DOHH2 (cell line): ENCODE results near the gene PRDM16.

Source experiments
- H3F3A ChIP-seq: fragments of 200-600 bp; sonication (generic), shearing (Covaris generic); 2 replicates; pipeline ENCODE4 v1.6.0; 2016; ENCODE audit warnings: antibody characterized with exemption, mild to moderate bottlenecking; ENCODE audit not compliant: control insufficient read depth, insufficient read depth
- H3K27ac ChIP-seq: fragments of 200-600 bp; sonication (generic); 2 replicates; pipeline ENCODE4 v1.5.1; 2014; ENCODE audit warnings: low read depth, mild to moderate bottlenecking, low read length, moderate library complexity
- H3K27me3 ChIP-seq: fragments of 200-600 bp; sonication (generic); 2 replicates; pipeline ENCODE4 v1.6.1; 2014; ENCODE audit warnings: mild to moderate bottlenecking, low read length, mixed read lengths; ENCODE audit not compliant: control insufficient read depth
- H3K36me3 ChIP-seq: fragments of 200-600 bp; sonication (generic); 2 replicates; pipeline ENCODE4 v1.6.1; 2014; ENCODE audit warnings: mild to moderate bottlenecking, low read length, moderate library complexity, mixed read lengths; ENCODE audit not compliant: control insufficient read depth
- H3K4me1 ChIP-seq: fragments of 200-600 bp; sonication (generic); 2 replicates; pipeline ENCODE4 v1.6.1; 2014; ENCODE audit warnings: mild to moderate bottlenecking, low read length, mixed read lengths; ENCODE audit not compliant: control insufficient read depth
- H3K4me2 ChIP-seq: fragments of 200-600 bp; sonication (generic); 2 replicates; pipeline ENCODE4 v1.6.0; 2014; ENCODE audit warnings: mild to moderate bottlenecking, low read length, moderate library complexity
- H3K4me3 ChIP-seq: fragments of 200-600 bp; sonication (generic); 2 replicates; pipeline ENCODE4 v1.5.1; 2014; ENCODE audit warnings: mild to moderate bottlenecking, low read length, mixed read lengths
- H3K79me2 ChIP-seq: fragments of 200-600 bp; sonication (generic); 2 replicates; pipeline ENCODE4 v1.6.1; 2014; ENCODE audit warnings: mild to moderate bottlenecking, low read length, mixed read lengths; ENCODE audit not compliant: control insufficient read depth
- H3K9me2 ChIP-seq: fragments of 200-600 bp; sonication (generic); replicated peaks from 2 replicates; pipeline ENCODE4 v1.6.1; 2014; ENCODE audit warnings: mild to moderate bottlenecking, low read length, mixed read lengths; ENCODE audit not compliant: control insufficient read depth
- H3K9me3 ChIP-seq: fragments of 200-600 bp; sonication (generic); 2 replicates; pipeline ENCODE4 v1.6.1; 2014; ENCODE audit warnings: antibody characterized with exemption, low read length, mixed read lengths; ENCODE audit not compliant: control insufficient read depth, insufficient read depth
- H4K20me1 ChIP-seq: fragments of 200-600 bp; sonication (generic); 2 replicates; pipeline ENCODE4 v1.6.0; 2014; ENCODE audit warnings: low read depth, mild to moderate bottlenecking, antibody characterized with exemption, low read length, moderate library complexity; ENCODE audit not compliant: control insufficient read depth, insufficient read depth
- CTCF ChIP-seq: fragments of 200-600 bp; sonication (generic); IDR thresholded peaks from one replicate; pipeline ENCODE4 v1.5.1; 2014; ENCODE audit warnings: antibody characterized with exemption, mild to moderate bottlenecking, low read depth, low read length; ENCODE audit not compliant: poor library complexity, severe bottlenecking
- EZH2phosphoT487 ChIP-seq: fragments of 200-600 bp; sonication (generic); IDR thresholded peaks from 2 replicates; pipeline ENCODE4 v1.6.1; 2017; ENCODE audit warnings: borderline replicate concordance, mild to moderate bottlenecking, antibody characterized with exemption, low read length, moderate library complexity, mixed read lengths

PRDM16 gene

GRCh38 chr1:3287656-3288160 is 218.7 kb downstream of the PRDM16 start:
- Histone ChIP-seq H3K27ac (no peak overlapping the region), H3K9me2 (no peaks in the 10 kb centered on the region), H3K4me2 (no peak overlapping the region), H3K9me3 (no peaks in the 10 kb centered on the region), H3K79me2 (no peaks in the 10 kb centered on the region), H4K20me1 (no peaks in the 10 kb centered on the region), H3K36me3 (no peaks in the 10 kb centered on the region), H3K4me1 (no peaks in the 10 kb centered on the region), H3K4me3 (no peak overlapping the region), H3F3A (no peaks in the 10 kb centered on the region), H3K27me3 (no peaks in the 10 kb centered on the region)
- TF ChIP-seq EZH2phosphoT487: no peak
- no peak for TF ChIP-seq CTCF

- H3K9me3 ChIP-seq: no peaks in the 10 kb centered on the region
- H3F3A ChIP-seq: no peaks in the 10 kb centered on the region
- no peaks in the 10 kb centered on the region for H3K36me3 ChIP-seq
- no peaks in the 10 kb centered on the region for H3K79me2 ChIP-seq
- TF ChIP-seq CTCF (no peak), EZH2phosphoT487 (no peak)
- no peaks in the 10 kb centered on the region for H3K27me3 ChIP-seq
- no peaks in the 10 kb centered on the region for H3K9me2 ChIP-seq
- no peaks in the 10 kb centered on the region for H3K4me1 ChIP-seq
- H3K27ac ChIP-seq: no peak overlapping the region
- H4K20me1 ChIP-seq: no peaks in the 10 kb centered on the region
- H3K4me3 ChIP-seq: no peak overlapping the region
- H3K4me2 ChIP-seq: no peak overlapping the region
Measured at GRCh38 chr1:3289502-3289901, 220.5 kb downstream of the PRDM16 start.

GRCh38 chr1:3290438-3290837 is 221.4 kb downstream of the PRDM16 start:
- no peaks in the 10 kb centered on the region for H4K20me1 ChIP-seq
- H3K9me3 ChIP-seq: no peaks in the 10 kb centered on the region
- no peak overlapping the region for H3K27ac ChIP-seq
- TF ChIP-seq EZH2phosphoT487: no peak
- no peak for TF ChIP-seq CTCF
- no peaks in the 10 kb centered on the region for H3K79me2 ChIP-seq
- H3K27me3 ChIP-seq: no peaks in the 10 kb centered on the region
- H3K4me2 ChIP-seq: no peak overlapping the region
- H3K36me3 ChIP-seq: no peaks in the 10 kb centered on the region
- no peaks in the 10 kb centered on the region for H3F3A ChIP-seq
- H3K4me1 ChIP-seq: no peaks in the 10 kb centered on the region
- no peaks in the 10 kb centered on the region for H3K9me2 ChIP-seq
- no peak overlapping the region for H3K4me3 ChIP-seq
